ENCODE measurements around the gene SND1.
A peak's percentile ranks its signal among the peaks of the same experiment; 100 is the strongest.

Gene SND1

GRCh38 chr7:127948930-127949329 lies 296.9 kb downstream of the SND1 start:
- Histone ChIP-seq H3K27ac (ENCODE audit: low read length) (peak overlapping the region; percentile 65; the same call in 1 of the 2 replicates), H3K9me2 (replicated peaks; ENCODE audit: insufficient read depth, low read length) (no peaks in the 10 kb centered on the region), H3K9ac (ENCODE audit: low read length) (no peak overlapping the region), H3K4me1 (ENCODE audit: low read length) (peaks cover 46% of the 10 kb centered on the region), H3K27me3 (replicated peaks; ENCODE audit: insufficient read depth, low read length) (no peaks in the 10 kb centered on the region), H3K79me2 (ENCODE audit: low read length) (peaks cover 86% of the 10 kb centered on the region), H3K4me2 (ENCODE audit: low read depth, low read length) (no peak overlapping the region), H4K20me1 (ENCODE audit: insufficient read depth, low read length) (no peaks in the 10 kb centered on the region), H3K36me3 (replicated peaks; ENCODE audit: insufficient read depth, low read length) (no peaks in the 10 kb centered on the region), H2AFZ (ENCODE audit: low read length) (no peak overlapping the region), H3K4me3 (ENCODE audit: low read length) (no peak overlapping the region), H3K9me3 (replicated peaks; ENCODE audit: insufficient read depth, low read length) (no peaks in the 10 kb centered on the region), H3F3A (ENCODE audit: insufficient read depth, low read length) (0 out of 2 replicates have a peak, but pooled peaks cover 10% of the 10 kb centered on the region)
- no peak for DNase-seq
- TF ChIP-seq CTCF (IDR thresholded peaks at IDR 0.05; ENCODE audit: low read length) (no peak), EZH2 (optimal IDR thresholded peaks at IDR 0.05; ENCODE audit: low read depth, low read length) (no peak), EZH2phosphoT487 (IDR thresholded peaks at IDR 0.05; ENCODE audit: low read length) (no peak)

GRCh38 chr7:127949769-127950222 lies 297.8 kb downstream of the SND1 start:
- no peak overlapping the region for H3K9ac ChIP-seq (ENCODE audit: low read length)
- TF ChIP-seq EZH2 (optimal IDR thresholded peaks at IDR 0.05; ENCODE audit: low read depth, low read length) (no peak), CTCF (IDR thresholded peaks at IDR 0.05; ENCODE audit: low read length) (no peak), EZH2phosphoT487 (IDR thresholded peaks at IDR 0.05; ENCODE audit: low read length) (no peak)
- no peak overlapping the region for H2AFZ ChIP-seq (ENCODE audit: low read length)
- peak overlapping the region; percentile 15; the same call in 1 of the 2 replicates for H3K4me2 ChIP-seq (ENCODE audit: low read depth, low read length)
- H3K79me2 ChIP-seq (ENCODE audit: low read length), result peaks cover 86% of the 10 kb centered on the region
- no peak overlapping the region for H3K4me3 ChIP-seq (ENCODE audit: low read length)
- no peaks in the 10 kb centered on the region for H3K27me3 ChIP-seq (replicated peaks; ENCODE audit: insufficient read depth, low read length)
- DNase-seq, result peak; percentile 30
- no peaks in the 10 kb centered on the region for H4K20me1 ChIP-seq (ENCODE audit: insufficient read depth, low read length)
- H3F3A ChIP-seq (ENCODE audit: insufficient read depth, low read length), result 0 out of 2 replicates have a peak, but pooled peaks cover 10% of the 10 kb centered on the region
- H3K27ac ChIP-seq (ENCODE audit: low read length), result peak overlapping the region; percentile 65
- H3K4me1 ChIP-seq (ENCODE audit: low read length), result peaks cover 46% of the 10 kb centered on the region
- H3K9me2 ChIP-seq (replicated peaks; ENCODE audit: insufficient read depth, low read length), result no peaks in the 10 kb centered on the region
- no peaks in the 10 kb centered on the region for H3K36me3 ChIP-seq (replicated peaks; ENCODE audit: insufficient read depth, low read length)
- H3K9me3 ChIP-seq (replicated peaks; ENCODE audit: insufficient read depth, low read length), result no peaks in the 10 kb centered on the region

DNA sequence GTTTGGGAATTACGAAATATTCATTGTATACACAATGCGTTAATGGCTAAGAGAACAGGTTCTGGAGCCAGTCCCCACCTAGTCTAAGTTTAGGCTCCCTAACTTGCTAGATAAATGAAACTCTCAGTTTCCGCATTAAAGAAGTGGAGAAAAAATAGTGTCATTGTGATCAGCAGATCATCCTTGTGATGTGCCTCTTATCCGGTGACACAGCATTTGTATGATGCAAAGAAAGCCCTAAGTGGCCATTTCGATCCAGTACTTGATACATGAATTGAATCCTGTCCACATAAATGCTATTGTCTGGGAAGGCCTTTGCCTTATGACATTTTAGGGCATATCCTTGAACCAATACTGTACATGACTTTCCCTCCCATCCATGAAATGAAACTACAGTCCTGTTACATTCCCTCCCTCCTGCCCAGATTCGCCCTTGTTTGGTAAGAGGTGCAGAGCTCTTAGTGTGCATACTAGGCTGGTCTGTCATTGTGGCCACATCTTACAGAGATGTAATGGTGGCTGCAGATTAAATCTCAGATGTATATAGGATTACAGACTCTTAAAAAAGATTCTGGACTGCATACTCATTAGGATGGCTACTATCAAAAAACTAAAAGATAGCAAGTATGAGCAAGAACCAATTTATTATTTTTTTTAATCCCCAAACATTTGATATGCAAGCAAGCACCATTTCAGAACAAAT lies 298.4 kb downstream of the SND1 start:
- Histone ChIP-seq H3F3A (ENCODE audit: insufficient read depth, low read length) (0 out of 2 replicates have a peak, but pooled peaks cover 10% of the 10 kb centered on the region), H3K9ac (ENCODE audit: low read length) (no peak overlapping the region)

More for the DNA sequence above, 298.4 kb downstream of the SND1 start:
- Histone ChIP-seq H3K36me3 (replicated peaks; ENCODE audit: insufficient read depth, low read length) (no peaks in the 10 kb centered on the region), H3K4me1 (ENCODE audit: low read length) (peaks cover 45% of the 10 kb centered on the region), H3K9me3 (replicated peaks; ENCODE audit: insufficient read depth, low read length) (no peaks in the 10 kb centered on the region), H3K79me2 (ENCODE audit: low read length) (peaks cover 90% of the 10 kb centered on the region), H3K9me2 (replicated peaks; ENCODE audit: insufficient read depth, low read length) (no peaks in the 10 kb centered on the region), H4K20me1 (ENCODE audit: insufficient read depth, low read length) (no peaks in the 10 kb centered on the region), H3K27ac (ENCODE audit: low read length) (peak overlapping the region; percentile 65; the same call in 1 of the 2 replicates), H3K4me3 (ENCODE audit: low read length) (no peak overlapping the region), H2AFZ (ENCODE audit: low read length) (no peak overlapping the region), H3K4me2 (ENCODE audit: low read depth, low read length) (peak overlapping the region; percentile 15; the same call in 1 of the 2 replicates), H3K27me3 (replicated peaks; ENCODE audit: insufficient read depth, low read length) (no peaks in the 10 kb centered on the region)
- no peak for DNase-seq
- TF ChIP-seq CTCF (IDR thresholded peaks at IDR 0.05; ENCODE audit: low read length), result no peak
- TF ChIP-seq EZH2 (optimal IDR thresholded peaks at IDR 0.05; ENCODE audit: low read depth, low read length), result no peak
- no peak for TF ChIP-seq EZH2phosphoT487 (IDR thresholded peaks at IDR 0.05; ENCODE audit: low read length)

Data from MM.1S (cell line).